SKM-1 (cell line): ENCODE measurements around the gene RCAN2.
A peak's percentile ranks its signal among the peaks of the same experiment; 100 is the strongest.

Experiments used
- DNase-seq: peaks from one replicate; lab custom pipeline; 2025; ENCODE audit not compliant: unreplicated experiment; lab: John Stamatoyannopoulos, UW

The RCAN2 gene

GRCh38 chr6:46263707-46264086, 227.6 kb downstream of the RCAN2 start:
- no peak for DNase-seq

- DNase-seq, result no peak
Measured at GRCh38 chr6:46262928-46263706, 228.1 kb downstream of the RCAN2 start.

GRCh38 chr6:46258249-46258648, 233.0 kb downstream of the RCAN2 start:
- no peak for DNase-seq

GRCh38 chr6:46255528-46255927, 235.7 kb downstream of the RCAN2 start:
- DNase-seq, result no peak

GRCh38 chr6:46254946-46255345, 236.3 kb downstream of the RCAN2 start:
- no peak for DNase-seq

- DNase-seq, result no peak
Measured at GRCh38 chr6:46254331-46254730, 236.9 kb downstream of the RCAN2 start.

GRCh38 chr6:46251583-46252339, 239.5 kb downstream of the RCAN2 start:
- no peak for DNase-seq

- DNase-seq, result no peak
Measured at GRCh38 chr6:46248143-46248542, 243.1 kb downstream of the RCAN2 start.

- no peak for DNase-seq
Measured at GRCh38 chr6:46246727-46247126, 244.5 kb downstream of the RCAN2 start.

GRCh38 chr6:46246081-46246480, 245.2 kb downstream of the RCAN2 start:
- no peak for DNase-seq

- DNase-seq, result no peak
Measured at GRCh38 chr6:46244670-46245069, 246.6 kb downstream of the RCAN2 start.

GRCh38 chr6:46243754-46244153, 247.5 kb downstream of the RCAN2 start:
- no peak for DNase-seq

- DNase-seq, result no peak
Measured at GRCh38 chr6:46242921-46243320, 248.3 kb downstream of the RCAN2 start.

- DNase-seq, result no peak
Measured at GRCh38 chr6:46240866-46241565, 250.2 kb downstream of the RCAN2 start.

- no peak for DNase-seq
Measured at GRCh38 chr6:46236752-46237151, 254.5 kb downstream of the RCAN2 start.

GRCh38 chr6:46235242-46235641, 256.0 kb downstream of the RCAN2 start:
- no peak for DNase-seq

- no peak for DNase-seq
Measured at GRCh38 chr6:46234700-46235099, 256.5 kb downstream of the RCAN2 start.

- DNase-seq, result no peak
Measured at GRCh38 chr6:46234156-46234556, 257.1 kb downstream of the RCAN2 start.

GRCh38 chr6:46233129-46233528, 258.1 kb downstream of the RCAN2 start:
- DNase-seq, result no peak

GRCh38 chr6:46222286-46222685, 269.0 kb downstream of the RCAN2 start:
- no peak for DNase-seq

- DNase-seq, result peak; percentile 36
Measured at GRCh38 chr6:46221222-46221793, 269.9 kb downstream of the RCAN2 start.
